GM12891 (cell line): ENCODE data around the gene LACTB.
"Not testable (repeated sequence)": the region's sequence is repeated elsewhere in the genome, so short reads cannot be mapped to it uniquely, and the experiment has no call there.

Experiments
- DNase-seq: peaks from one replicate; pipeline ENCODE4 v3.0.0; 2011; ENCODE audit warnings: low spot score; ENCODE audit not compliant: insufficient read length
- FAIRE-seq: peaks from 2 replicates; lab custom pipeline; 2011; peaks lifted over from hg19 to GRCh38; lab: Jason Lieb, UNC
- PAX5 ChIP-seq: IDR thresholded peaks from 2 replicates; pipeline ENCODE4 v1.6.1; 2011; ENCODE audit warnings: low read length, moderate library complexity, mild to moderate bottlenecking; ENCODE audit not compliant: insufficient read depth, severe bottlenecking
- POLR2A ChIP-seq: IDR thresholded peaks from 2 replicates; pipeline ENCODE4 v1.6.1; 2011; ENCODE audit warnings: low read depth, low read length, control low read depth
- POLR2AphosphoS5 ChIP-seq: IDR thresholded peaks from 2 replicates; pipeline ENCODE4 v1.6.1; 2011; ENCODE audit warnings: low read depth, low read length, control low read depth
- POU2F2 ChIP-seq: IDR thresholded peaks from 2 replicates; pipeline ENCODE4 v1.6.1; 2011; ENCODE audit warnings: low read depth, mild to moderate bottlenecking, control low read depth, low read length, moderate library complexity
- SPI1 ChIP-seq: IDR thresholded peaks from 2 replicates; pipeline ENCODE4 v1.6.1; 2011; ENCODE audit warnings: low read depth, low read length, control low read depth
- TAF1 ChIP-seq: IDR thresholded peaks from 2 replicates; pipeline ENCODE4 v1.6.1; 2011; ENCODE audit warnings: low read depth, low read length, control low read depth

LACTB gene

DNA sequence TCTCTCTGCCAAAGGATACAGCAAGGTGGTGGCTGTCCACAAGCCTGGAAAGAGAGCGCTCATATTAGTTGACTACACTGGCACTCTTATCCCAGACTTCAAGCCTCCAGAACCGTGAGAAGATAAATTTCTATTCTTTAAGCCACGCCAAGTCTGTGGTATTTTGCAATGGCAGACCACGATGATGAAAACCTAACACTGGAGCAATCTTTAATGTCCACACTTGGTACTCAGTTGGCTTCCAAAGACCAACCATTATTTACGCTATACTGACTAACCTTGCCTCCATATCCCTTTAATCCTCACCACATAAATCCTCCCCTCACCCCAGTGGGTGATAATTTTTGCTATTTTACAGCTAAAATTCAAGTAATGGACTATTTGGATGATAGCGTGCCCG, 16.9 kb upstream of the LACTB start:
- no peak for DNase-seq
- FAIRE-seq = no peak
- TF ChIP-seq POLR2AphosphoS5 (no peak), TAF1 (no peak), POLR2A (no peak), PAX5 (no peak), POU2F2 (no peak), SPI1 (no peak)

DNA sequence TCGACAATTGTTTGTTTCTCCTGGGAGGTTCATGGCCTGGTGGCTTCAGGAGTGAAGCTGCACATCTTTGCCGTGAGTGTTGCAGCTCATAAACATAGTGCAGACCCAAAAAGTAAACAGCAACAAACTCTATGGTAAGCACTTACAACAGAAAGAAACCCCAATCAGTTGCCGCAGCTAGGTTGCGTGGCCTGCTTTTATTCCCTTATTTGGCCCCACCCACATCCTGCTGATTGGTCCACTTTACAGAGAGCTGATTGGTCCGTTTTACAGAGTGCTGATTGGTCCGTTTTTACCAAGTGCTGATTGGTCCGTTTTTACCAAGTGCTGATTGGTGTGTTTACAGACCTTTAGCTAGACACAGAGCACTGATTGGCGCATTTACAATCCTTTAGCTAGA, 16.3 kb upstream of the LACTB start:
- not testable (repeated sequence) for DNase-seq, FAIRE-seq

DNA sequence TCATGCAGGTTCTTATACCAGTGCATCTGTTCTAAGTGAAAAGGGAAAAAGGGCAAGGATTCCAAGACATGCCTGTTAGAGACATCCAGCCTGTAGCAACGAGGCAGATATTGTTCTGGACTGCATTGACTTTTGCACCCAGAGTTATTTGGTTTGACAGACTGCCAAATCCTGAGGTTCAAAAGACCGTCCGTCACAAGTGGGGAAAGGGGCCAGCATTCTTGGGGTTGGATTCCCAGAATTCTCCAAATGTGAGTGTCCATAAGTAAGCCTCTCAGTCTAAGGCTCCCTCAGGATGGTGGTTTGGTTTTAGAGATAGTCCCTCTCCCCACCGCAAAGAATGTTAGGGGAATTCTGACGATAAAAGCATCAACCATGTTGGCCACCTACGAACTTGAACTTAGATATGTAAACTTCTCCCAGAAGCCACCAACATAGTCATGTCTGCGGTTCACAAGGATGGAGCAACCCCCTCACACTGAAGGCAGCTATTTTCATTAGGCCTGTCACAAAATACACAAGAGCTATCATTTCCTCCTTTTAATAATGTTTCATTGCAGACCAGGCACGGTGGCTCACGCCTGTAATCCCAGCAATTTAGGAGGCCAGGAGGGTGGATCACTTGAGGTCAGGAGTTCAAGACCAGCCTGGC, 13.6 kb upstream of the LACTB start:
- TF ChIP-seq POLR2AphosphoS5 = no peak
- TF ChIP-seq POLR2A = no peak
- DNase-seq (no peak), FAIRE-seq (no peak)

DNA sequence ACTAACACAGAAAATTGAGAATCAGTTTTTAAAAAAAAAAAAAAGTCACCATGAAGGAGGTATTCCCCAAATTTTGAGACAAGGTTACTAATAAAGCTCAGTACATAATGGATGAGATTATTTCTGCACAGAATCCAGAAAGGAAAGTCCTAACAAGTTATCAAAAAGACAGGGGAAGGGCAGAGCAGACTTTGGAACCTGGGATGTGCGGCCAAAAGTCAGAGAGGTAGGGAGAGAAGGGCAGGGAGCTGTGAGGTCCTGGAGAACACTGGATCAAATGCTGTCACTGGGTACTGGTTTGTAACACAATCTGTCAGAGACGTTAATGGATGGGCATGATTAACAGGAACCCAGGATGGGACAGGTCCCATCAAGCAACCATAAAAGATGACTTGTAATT, 12.2 kb upstream of the LACTB start:
- FAIRE-seq (no peak), DNase-seq (no peak)
- TF ChIP-seq POU2F2 (no peak), TAF1 (no peak), SPI1 (no peak), PAX5 (no peak), POLR2AphosphoS5 (no peak), POLR2A (no peak)

DNA sequence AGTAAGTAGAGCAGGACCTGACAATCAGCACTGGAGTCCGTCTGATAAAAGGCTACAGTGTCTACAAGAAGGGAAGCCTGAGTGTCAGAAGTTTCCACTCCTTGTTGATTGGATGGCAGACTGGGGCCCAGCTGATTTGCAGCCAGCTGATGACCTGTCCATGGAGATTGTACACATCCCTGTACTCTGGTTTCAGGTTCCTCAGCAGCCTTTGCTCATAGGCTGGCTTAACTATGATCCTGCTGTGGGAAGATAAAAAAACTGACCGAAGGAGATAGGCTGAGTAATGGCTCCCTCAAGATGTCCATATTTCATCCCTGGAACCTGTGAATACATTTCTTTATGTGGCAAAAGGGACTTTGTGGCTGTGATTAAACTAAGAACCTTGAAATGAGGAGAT, 11.7 kb upstream of the LACTB start:
- TF ChIP-seq POLR2A (no peak), TAF1 (no peak), PAX5 (no peak), POU2F2 (no peak), POLR2AphosphoS5 (no peak), SPI1 (no peak)
- DNase-seq = no peak
- no peak for FAIRE-seq

DNA sequence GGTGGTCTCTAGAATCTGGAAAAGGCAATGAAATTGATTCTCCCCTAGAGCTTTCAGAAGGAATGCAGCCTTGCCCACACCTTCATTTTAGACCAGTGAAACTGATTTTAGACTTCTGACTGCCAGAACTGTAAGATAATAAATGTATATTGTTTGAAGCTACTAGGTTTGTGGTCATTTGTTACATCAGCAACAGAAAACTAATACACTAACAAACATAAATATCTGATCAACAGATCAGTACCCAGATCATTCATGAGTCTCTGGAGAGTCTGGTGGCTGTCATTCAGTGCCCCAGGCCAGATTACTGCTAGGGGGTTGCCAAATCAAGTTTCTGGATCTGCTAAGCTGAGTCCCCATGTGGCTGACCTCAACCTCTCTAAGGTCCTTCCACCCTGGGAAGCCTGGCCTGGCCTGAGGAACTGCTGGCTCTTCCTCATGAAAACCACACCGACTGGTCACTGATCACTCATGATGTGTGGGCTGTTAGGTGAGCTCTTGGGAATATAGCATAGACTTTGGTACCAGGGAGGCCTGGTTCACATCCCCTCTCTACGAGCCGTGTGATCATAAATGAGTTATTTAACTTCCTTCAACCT, 11.1 kb upstream of the LACTB start:
- TF ChIP-seq POU2F2 = no peak
- no peak for TF ChIP-seq POLR2A
- TF ChIP-seq SPI1 = no peak
- no peak for TF ChIP-seq PAX5
- TF ChIP-seq POLR2AphosphoS5 = no peak
- TF ChIP-seq TAF1 = no peak
- FAIRE-seq = no peak
- no peak for DNase-seq

DNA sequence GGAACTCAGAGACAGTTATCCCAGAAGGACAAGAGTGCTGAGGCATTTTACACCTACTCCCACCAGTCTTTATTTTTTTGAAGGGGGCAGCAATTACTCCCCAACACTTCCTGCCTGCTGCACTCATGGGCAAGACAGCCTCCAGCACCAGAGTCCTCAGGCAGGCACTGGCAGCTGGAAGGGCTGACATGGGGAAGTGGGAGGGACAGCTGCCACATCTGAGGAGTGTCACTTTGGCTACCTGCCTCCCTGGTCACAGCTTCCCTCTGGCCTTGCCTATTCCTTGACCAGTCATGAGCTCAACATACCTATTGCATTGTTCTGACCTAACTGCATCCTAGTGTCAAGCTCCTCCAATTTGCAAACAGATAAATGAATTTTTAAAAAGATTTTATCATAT, 10.2 kb upstream of the LACTB start:
- no peak for FAIRE-seq
- TF ChIP-seq SPI1 (no peak), POU2F2 (no peak), POLR2AphosphoS5 (no peak), TAF1 (no peak), POLR2A (no peak), PAX5 (no peak)
- DNase-seq = no peak

DNA sequence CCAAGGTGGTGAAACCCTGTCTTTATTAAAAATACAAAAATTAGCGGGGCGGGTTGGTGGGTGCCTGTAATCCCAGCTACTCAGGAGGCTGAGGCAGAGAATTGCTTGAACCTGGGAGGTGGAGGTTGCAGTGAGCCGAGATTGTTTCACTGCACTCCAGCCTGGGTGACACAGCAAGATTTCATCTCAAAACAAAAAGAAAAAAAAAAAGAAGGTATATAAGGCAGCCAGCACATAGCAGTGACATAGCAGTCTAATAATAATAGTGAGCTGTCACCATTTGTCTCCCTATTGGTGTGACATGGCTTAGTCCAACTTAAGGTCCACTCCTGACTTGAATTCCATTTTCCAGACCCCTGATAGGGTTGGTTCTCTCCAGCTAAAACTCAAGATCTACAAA, 8.8 kb upstream of the LACTB start:
- DNase-seq = no peak
- TF ChIP-seq POLR2A (no peak), TAF1 (no peak), POLR2AphosphoS5 (no peak), SPI1 (no peak), POU2F2 (no peak), PAX5 (no peak)

DNA sequence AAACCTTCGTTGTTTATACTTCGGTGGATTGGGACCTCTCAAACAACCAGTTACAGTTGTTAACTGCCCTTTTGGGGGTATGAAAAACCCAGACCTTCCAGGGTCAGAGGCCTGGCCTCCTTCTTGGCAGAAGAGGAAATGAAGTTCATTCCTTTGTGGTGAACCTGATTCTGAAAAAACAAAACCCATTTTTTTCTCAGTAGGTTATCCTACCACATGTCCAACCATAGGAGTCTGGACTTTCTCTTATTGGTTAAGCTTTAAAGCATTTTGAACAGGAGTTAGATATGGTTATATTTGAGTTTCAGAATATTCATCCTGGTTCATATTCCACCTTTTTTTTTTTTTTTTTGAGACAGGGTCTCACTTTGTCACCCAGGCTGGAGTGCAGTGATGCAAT, 7.2 kb upstream of the LACTB start:
- DNase-seq (no peak), FAIRE-seq (no peak)
- TF ChIP-seq TAF1 = no peak
- TF ChIP-seq POLR2A = no peak
- TF ChIP-seq SPI1 = no peak
- no peak for TF ChIP-seq POU2F2
- TF ChIP-seq POLR2AphosphoS5 = no peak
- TF ChIP-seq PAX5 = no peak

More for the DNA sequence above, 8.8 kb upstream of the LACTB start:
- no peak for FAIRE-seq

DNA sequence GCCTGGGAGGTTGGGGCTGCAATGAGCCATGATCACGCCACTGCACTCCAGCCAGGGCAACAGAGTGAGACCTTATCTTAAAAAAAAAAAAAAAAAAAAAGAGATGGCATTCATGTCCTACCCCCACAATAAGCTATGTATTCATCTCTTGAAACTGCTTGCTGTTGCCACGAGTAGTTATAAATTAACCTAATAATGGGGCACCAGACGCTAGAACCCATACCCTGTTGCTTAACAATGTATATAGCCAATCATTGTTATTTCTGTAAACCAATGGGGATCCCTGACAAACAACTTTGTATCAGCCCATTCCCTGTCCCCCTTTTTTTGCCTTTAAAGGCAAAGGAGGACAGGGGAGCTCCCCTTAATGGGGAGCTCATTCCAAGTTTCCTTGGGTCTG, 2.8 kb upstream of the LACTB start:
- no peak for TF ChIP-seq POLR2AphosphoS5
- no peak for TF ChIP-seq POLR2A
- TF ChIP-seq SPI1 = no peak
- TF ChIP-seq TAF1 = no peak
- no peak for TF ChIP-seq POU2F2
- no peak for FAIRE-seq
- no peak for DNase-seq
